Urinary bladder (tissue), 4 donors: Measurements from ENCODE around the gene ZNF141. TPM values are rescaled to one million over a fixed set of nuclear protein-coding genes. Genes with fewer than 3 reads are reported as not detected.
"Not testable (repeated sequence)": the region's sequence is repeated elsewhere in the genome, so short reads cannot be mapped to it uniquely, and the experiment has no call there.

Source experiments
- DNase-seq: peaks from one replicate; pipeline ENCODE4 v3.0.0-alpha.2; 2015; ENCODE audit errors: extremely low spot score
- H3K27ac ChIP-seq: one replicate; pipeline ENCODE4 v1.5.1; 2013; ENCODE audit warnings: low read depth, mild to moderate bottlenecking, moderate library complexity
- H3K36me3 ChIP-seq: one replicate; pipeline ENCODE4 v1.6.1; 2013; ENCODE audit warnings: mild to moderate bottlenecking, moderate library complexity; ENCODE audit not compliant: insufficient read depth
- H3K4me1 ChIP-seq: one replicate; pipeline ENCODE4 v1.6.1; 2013; ENCODE audit warnings: mild to moderate bottlenecking, moderate library complexity; ENCODE audit not compliant: insufficient read depth
- H3K4me3 ChIP-seq: one replicate; pipeline ENCODE4 v1.5.1; 2013; ENCODE audit warnings: low read depth, low read length
- WGBS: extraction: QIAGEN DNeasy Blood & Tissue Kit; methylation state at CpG from one replicate; pipeline ENCODE4 v1.1.7; 2013; 5-methylcytosine and 5-hydroxymethylcytosine counted together
- polyA plus RNA-seq: library from polyadenylated mRNA; stranded (reverse); fragments of 200-250 nt; gene quantifications from one replicate; pipeline ENCODE4 v1.2.3, GENCODE V29; 2013
- total RNA-seq: library from RNA; depleted of rRNA; stranded (reverse); fragments of >200 nt; gene quantifications from one replicate; pipeline ENCODE4 v1.2.3, GENCODE V29; 2014
- donor health status: healthy with polysubstance abuse.
- donor health status: healthy.

Gene ZNF141
- total and polyA plus RNA-seq, 2 donors: 4.6 to 84.8 TPM

DNA sequence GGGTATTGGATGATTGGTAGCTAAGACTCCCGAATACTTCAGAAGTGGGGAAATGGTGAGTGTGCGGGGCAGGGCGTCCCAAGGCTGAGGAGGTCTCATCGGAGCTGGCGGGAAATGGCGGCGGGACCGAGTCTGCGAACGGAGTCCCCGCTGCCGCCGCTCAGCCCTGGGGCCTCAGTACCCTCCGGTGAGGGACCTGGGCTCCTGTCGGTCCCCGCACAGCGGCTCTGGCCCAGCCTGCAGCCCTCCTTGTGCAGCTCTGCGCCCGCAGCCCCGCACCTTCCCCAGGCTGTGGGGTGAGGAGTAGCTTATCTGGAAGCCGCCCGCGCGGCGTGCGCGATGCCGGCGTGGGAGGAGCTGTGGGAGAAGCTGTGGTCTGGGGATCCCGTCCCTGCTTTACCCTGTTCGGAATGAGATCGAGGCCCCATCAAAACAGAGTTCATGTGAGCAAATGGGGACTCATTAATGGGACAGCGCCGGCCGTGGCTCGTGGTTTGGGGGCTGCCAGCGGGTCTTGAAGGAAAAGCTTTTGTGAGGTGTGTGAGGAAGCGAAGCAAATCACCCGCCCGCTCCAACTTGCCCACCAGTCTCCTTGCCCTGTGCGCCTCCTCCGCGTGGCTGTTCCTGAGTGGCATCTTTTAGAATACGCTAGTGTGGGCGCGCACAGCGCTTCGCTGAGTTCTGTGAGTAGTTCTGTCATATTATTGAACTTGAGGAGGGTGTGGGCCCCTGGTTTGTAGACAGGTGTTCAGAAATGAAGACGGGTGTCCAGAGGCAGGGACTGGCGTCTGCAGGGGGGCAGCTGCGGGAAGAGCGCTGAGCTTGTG lies 531 bp downstream of the ZNF141 start:
- DNase-seq: no peak
- Histone ChIP-seq H3K36me3 (peaks cover 2% of the 10 kb centered on the region), H3K4me1 (no peaks in the 10 kb centered on the region), H3K4me3 (peak overlapping the region; percentile 57), H3K27ac (peak overlapping the region; percentile 66)
- WGBS: 1% methylated on average over 52 of the region's 52 CpGs

DNA sequence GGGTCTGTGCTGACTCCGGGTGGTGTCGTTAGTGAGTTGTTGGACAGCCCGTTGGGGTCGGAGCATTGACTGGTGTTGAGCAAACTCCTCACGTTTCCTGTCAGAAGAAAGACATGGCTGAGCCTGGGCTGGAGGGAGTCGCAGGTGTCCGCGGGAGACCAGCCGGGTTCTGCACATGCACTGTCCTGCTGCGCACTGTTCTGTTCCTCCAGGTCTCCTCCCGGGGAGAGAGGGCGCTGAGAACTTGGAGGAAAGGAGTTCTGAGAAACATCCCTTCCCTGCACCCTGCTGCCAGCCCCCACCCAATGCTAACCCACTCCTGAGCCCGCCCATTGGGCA lies 1.1 kb downstream of the ZNF141 start:
- 28% methylated on average over 13 of the region's 13 CpGs for WGBS
- Histone ChIP-seq H3K27ac (no peak overlapping the region), H3K36me3 (peaks cover 2% of the 10 kb centered on the region)

DNA sequence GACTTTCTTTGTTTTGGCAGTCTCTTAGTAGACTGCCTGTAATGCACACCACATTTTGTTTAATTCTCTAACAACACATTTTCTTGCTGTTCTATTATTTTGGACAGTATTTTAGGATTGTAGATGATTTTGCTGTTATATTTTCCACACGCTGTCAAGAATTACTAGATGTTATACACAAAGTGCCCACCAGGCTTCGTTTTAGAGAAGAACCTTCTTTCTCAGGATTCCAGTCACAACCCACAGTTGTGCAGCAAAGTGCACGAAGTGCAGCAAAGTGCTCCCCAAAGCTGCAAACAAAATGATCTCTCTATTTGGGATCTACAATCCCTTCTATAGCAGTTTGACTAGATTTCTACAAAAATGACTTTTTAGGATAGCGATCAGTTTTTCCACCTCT lies 2.4 kb downstream of the ZNF141 start:
- Histone ChIP-seq H3K36me3 (peaks cover 4% of the 10 kb centered on the region), H3K4me1 (no peaks in the 10 kb centered on the region), H3K27ac (no peak overlapping the region), H3K4me3 (no peak overlapping the region)
- DNase-seq: no peak
- 95% methylated on average over 4 of the region's 4 CpGs for WGBS

More for the DNA sequence above, 1.1 kb downstream of the ZNF141 start:
- Histone ChIP-seq H3K4me1 (no peaks in the 10 kb centered on the region), H3K4me3 (peak overlapping the region; percentile 57)
- DNase-seq: no peak

DNA sequence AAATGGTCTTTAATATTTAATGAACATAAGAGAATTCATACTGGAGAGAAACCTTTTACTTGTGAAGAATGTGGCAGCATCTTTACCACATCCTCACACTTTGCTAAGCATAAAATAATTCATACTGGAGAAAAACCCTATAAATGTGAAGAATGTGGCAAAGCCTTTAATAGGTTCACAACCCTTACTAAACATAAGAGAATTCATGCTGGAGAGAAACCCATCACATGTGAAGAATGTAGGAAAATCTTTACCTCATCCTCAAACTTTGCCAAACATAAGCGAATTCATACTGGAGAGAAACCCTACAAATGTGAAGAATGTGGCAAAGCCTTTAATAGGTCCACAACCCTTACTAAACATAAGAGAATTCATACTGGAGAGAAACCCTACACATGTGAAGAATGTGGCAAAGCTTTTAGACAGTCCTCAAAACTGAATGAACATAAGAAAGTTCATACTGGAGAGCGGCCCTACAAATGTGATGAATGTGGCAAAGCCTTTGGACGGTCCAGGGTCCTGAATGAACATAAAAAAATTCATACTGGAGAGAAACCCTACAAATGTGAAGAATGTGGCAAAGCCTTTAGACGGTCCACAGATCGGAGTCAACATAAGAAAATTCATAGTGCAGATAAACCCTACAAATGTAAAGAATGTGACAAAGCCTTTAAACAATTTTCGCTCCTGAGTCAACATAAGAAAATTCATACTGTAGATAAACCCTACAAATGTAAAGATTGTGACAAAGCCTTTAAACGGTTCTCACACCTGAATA lies 35.6 kb downstream of the ZNF141 start:
- 99% methylated on average over 7 of the region's 7 CpGs for WGBS
- no peak for DNase-seq
- H3K4me3 ChIP-seq: no peak overlapping the region
- peaks cover 3% of the 10 kb centered on the region for H3K36me3 ChIP-seq
- no peak overlapping the region for H3K27ac ChIP-seq
- H3K4me1 ChIP-seq: no peaks in the 10 kb centered on the region

DNA sequence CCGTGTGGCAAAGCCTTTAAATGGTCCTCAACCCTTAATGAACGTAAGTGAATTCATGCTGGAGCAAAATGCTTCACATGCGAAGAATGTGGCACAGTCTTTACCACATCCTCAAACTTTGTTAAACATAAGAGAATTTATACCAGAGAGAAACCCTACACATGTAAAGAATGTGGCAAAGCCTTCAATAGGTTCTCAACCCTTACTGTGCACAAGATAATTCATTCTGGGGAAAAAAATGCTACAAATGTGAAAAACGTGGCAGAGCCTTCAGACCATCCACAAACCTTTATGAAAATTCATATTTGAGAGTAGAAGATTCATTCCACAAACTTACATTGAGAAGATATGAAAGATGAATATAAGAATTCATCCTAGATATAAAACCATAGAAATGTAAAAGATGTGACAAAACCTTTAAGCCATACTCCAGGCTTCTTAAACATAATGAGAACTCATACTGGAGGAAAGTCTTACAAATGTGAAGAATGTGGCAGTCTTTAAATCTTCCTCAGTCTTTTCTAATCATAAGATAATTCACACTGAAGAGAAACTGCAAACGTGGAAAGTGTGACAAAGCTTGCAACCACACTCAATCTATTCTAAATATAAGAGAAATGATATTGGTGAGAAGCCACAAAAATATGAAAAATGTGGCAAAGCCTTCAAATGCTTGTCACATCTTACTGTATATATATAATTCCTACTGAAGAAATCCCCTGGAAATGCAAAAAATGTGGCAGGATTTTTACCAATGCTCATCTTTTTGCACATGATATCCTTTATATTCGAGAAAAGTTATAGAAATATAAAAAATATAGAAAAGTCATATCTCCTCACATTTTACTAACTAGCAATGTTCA lies 36.9 kb downstream of the ZNF141 start:
- Histone ChIP-seq H3K27ac (no peak overlapping the region), H3K4me1 (no peaks in the 10 kb centered on the region), H3K36me3 (peaks cover 3% of the 10 kb centered on the region), H3K4me3 (no peak overlapping the region)
- DNase-seq: no peak
- WGBS: 98% methylated on average over 6 of the region's 6 CpGs

DNA sequence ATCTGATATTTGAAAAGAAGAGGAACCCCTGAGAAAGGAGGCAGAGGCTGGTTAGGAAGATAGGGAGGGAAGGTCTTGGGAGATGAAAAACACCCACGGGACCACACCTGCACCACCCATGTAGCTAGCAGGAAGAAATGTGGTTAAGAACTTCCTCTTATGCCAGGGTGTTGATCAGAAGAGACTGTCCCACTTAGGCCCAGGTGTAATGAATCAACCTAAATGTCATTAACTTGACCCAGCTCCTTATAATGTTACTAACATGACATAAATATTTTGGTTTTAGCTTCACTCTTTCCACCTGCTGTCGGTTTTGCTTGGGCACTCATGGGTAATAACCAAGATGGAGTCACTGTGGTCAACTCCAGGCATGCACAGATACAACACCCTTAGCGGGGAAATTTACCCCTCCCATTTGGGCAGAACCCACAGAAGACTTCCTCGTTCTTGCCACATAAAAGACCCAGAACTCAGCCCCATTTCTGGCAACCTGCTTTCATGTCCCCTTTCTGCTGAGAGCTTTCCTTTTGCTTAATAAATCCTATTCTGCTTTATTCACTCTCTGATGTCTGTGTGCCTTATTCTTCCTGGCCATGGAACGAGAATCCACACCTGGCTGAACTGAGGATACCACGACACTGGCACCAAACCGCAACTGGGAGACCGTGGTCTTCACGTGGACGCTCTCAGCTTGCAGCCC lies 46.8 kb downstream of the ZNF141 start:
- no peak overlapping the region for H3K4me3 ChIP-seq
- 85% methylated on average over 10 of the region's 10 CpGs for WGBS
- DNase-seq: no peak

DNA sequence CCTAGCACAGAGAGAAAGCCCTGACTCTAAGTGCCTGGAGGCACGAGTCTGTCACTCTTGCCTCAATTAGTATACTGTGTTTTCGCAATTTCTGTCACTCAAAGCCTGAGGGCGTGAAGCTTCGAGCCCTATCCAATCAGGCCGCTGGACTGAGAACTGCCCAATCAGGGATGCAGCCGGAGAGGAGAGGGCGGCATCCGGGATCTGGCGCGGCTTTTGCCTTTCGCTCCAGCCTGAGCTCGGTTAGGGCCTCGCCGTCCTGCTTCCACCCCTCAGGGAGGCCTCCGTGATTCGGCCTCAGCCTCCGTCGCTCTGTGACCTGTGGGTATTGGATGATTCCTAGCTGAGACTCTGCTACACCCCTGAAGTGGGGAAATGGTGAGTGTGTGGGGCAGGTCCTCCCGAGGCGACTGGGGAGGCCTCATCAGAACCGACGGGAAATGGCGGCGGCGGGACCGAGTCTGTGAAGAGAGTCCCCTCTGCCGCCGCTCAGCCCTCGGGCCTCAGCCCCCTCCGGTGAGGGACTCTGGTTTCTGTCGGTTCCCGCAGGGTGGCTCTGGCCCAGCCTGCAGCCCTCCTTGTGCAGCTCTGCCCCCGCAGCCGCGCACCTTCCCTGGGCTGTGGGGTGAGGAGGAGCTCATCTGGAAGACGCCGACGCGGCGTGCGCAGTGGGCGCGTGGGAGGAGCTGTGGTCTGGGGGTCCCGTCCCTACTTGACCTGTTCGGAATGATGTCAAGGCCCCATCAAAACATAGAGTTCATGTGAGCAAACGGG lies 48.5 kb downstream of the ZNF141 start:
- H3K27ac ChIP-seq: no peak overlapping the region
- H3K4me1 ChIP-seq: no peaks in the 10 kb centered on the region
- no peak for DNase-seq
- H3K4me3 ChIP-seq: no peak overlapping the region
- WGBS: 5% methylated on average over 46 of the region's 46 CpGs
- H3K36me3 ChIP-seq: no peaks in the 10 kb centered on the region

More for the DNA sequence above, 46.8 kb downstream of the ZNF141 start:
- no peak overlapping the region for H3K27ac ChIP-seq
- no peaks in the 10 kb centered on the region for H3K36me3 ChIP-seq
- no peaks in the 10 kb centered on the region for H3K4me1 ChIP-seq

DNA sequence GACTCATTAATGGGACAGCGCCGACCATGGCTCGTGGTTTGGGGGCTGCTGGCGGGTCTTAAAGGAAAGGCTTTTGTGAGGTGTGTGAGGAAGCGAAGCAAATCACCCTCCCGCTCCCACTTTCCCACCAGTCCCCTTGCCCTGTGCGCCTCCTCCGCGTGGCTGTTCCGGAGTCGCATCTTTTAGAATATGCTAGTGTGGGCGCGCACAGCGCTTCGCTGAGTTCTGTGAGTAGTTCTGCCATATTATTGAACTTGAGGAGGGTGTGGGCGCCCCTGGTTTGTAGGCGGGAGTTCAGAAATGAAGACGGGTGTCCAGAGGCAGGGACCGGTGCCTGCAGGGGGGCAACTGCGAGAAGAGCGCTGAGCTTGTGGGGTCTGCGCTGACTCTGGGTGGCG lies 49.1 kb downstream of the ZNF141 start:
- no peak for DNase-seq
- no peak overlapping the region for H3K27ac ChIP-seq
- no peaks in the 10 kb centered on the region for H3K36me3 ChIP-seq
- 12% methylated on average over 23 of the region's 23 CpGs for WGBS
- no peaks in the 10 kb centered on the region for H3K4me1 ChIP-seq
- H3K4me3 ChIP-seq: no peak overlapping the region

DNA sequence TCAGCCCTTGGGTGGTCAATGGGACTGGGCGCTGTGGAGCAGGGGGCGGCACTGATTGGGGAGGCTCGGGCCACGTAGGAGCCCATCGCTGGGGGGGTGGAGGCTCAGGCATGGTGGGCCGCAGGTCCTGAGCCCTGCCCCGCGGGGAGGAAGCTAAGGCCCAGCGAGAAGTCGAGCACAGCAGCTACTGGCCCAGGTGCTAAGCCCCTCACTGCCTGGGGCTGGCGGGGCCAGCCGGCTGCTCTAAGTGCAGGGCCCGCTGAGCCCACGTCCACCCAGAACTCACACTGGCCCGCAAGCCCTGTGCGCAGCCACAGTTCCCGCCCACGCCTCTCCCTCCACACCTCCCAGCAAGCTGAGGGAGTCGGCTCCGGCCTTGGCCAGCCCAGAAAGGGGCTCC lies 66.4 kb downstream of the ZNF141 start:
- DNase-seq: no peak
- Histone ChIP-seq H3K4me3 (no peak overlapping the region), H3K36me3 (no peaks in the 10 kb centered on the region), H3K4me1 (no peaks in the 10 kb centered on the region), H3K27ac (no peak overlapping the region)
- 96% methylated on average over 20 of the region's 20 CpGs for WGBS

DNA sequence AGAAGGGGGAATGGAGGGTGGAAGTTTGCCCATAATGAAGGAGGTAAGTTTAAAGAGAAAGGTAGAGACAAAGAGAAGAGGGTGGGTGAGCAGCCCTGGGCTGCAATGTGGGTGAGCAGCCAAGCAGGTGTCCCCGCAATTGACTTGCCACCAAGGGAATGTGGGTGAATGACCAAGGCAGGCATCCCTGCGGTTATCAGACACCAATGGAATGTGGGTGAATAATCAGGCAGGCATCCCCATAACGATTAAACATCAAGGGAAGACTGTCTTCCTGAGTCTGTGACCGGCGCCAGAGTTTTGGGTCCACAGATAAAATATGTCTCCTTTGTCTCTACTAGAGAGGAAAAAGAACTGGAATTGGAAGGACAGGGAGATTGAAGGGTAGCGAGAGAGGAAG lies 70.7 kb downstream of the ZNF141 start:
- H3K4me1 ChIP-seq, H3K27ac ChIP-seq, H3K4me3 ChIP-seq, H3K36me3 ChIP-seq, DNase-seq: not testable (repeated sequence)
- 94% methylated on average over 6 of the region's 6 CpGs for WGBS

DNA sequence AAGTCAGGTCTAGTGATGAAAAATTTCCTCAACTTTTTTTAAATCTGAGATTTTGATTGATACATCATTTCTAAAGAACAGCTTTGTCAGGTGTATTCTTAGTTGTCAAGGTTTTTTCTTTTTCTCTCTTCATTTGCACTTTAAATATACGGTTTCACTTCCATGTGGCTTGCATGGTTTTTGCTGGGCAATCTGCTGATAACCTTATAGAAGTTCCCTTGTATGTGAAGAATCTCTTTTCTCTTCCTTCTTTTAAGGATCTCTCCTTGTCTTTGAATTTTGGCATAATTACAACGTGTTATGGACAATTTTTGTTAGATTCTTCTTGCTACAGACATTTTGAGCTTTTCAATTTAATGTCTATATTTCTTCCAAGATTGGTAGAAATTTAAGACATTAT lies 85.0 kb downstream of the ZNF141 start:
- Histone ChIP-seq H3K4me1 (no peaks in the 10 kb centered on the region), H3K27ac (no peak overlapping the region), H3K4me3 (no peak overlapping the region), H3K36me3 (no peaks in the 10 kb centered on the region)
- 84% methylated on average over 2 of the region's 2 CpGs for WGBS
- no peak for DNase-seq
